GM18868 (cell line): ENCODE measurements around the gene HCN4.

Source experiments
- ATAC-seq: cut with Tn5 transposase; IDR thresholded peaks from one replicate; pipeline ENCODE4 v1.9.1; 2021; ENCODE audit warnings: mild to moderate bottlenecking, moderate library complexity; ENCODE audit not compliant: unreplicated experiment

HCN4 gene

GRCh38 chr15:73346735-73347312 lies 21.9 kb downstream of the HCN4 start:
- no peak for ATAC-seq

GRCh38 chr15:73345658-73346057 lies 23.1 kb downstream of the HCN4 start:
- ATAC-seq = no peak

GRCh38 chr15:73344056-73344455 lies 24.7 kb downstream of the HCN4 start:
- no peak for ATAC-seq

GRCh38 chr15:73341886-73342600 lies 26.7 kb downstream of the HCN4 start:
- no peak for ATAC-seq

- no peak for ATAC-seq
These were observed 28.1 kb downstream of the HCN4 start for GRCh38 chr15:73340502-73341192.

- ATAC-seq = no peak
These were observed 30.0 kb downstream of the HCN4 start for GRCh38 chr15:73338606-73339374.

GRCh38 chr15:73338058-73338457 lies 30.7 kb downstream of the HCN4 start:
- ATAC-seq = no peak

- ATAC-seq = no peak
These were observed 31.6 kb downstream of the HCN4 start for GRCh38 chr15:73337187-73337586.

GRCh38 chr15:73336756-73337155 lies 32.0 kb downstream of the HCN4 start:
- no peak for ATAC-seq

- no peak for ATAC-seq
These were observed 33.3 kb downstream of the HCN4 start for GRCh38 chr15:73335471-73335870.

GRCh38 chr15:73335026-73335425 lies 33.7 kb downstream of the HCN4 start:
- no peak for ATAC-seq

GRCh38 chr15:73334086-73334485 lies 34.7 kb downstream of the HCN4 start:
- ATAC-seq = no peak

- ATAC-seq = no peak
These were observed 35.8 kb downstream of the HCN4 start for GRCh38 chr15:73333001-73333400.

GRCh38 chr15:73331991-73332925 lies 36.5 kb downstream of the HCN4 start:
- ATAC-seq = no peak

- ATAC-seq = no peak
These were observed 37.3 kb downstream of the HCN4 start for GRCh38 chr15:73331501-73331900.

- no peak for ATAC-seq
These were observed 38.3 kb downstream of the HCN4 start for GRCh38 chr15:73330206-73331051.

GRCh38 chr15:73329501-73330200 lies 39.1 kb downstream of the HCN4 start:
- ATAC-seq = no peak

GRCh38 chr15:73328981-73329380 lies 39.8 kb downstream of the HCN4 start:
- no peak for ATAC-seq
